ENCODE results near the gene COL6A2. TPM values are rescaled to one million over a fixed set of nuclear protein-coding genes. Genes with fewer than 3 reads are reported as not detected.
A peak's percentile ranks its signal among the peaks of the same experiment; 100 is the strongest.

Gene COL6A2
- total RNA-seq: 100 to 1,000 TPM in 1 of 8 experiments, 10 to 100 TPM in 1, 1 to 10 TPM in 6; 2.6 to 153 (median 5.0) TPM

GRCh38 chr21:46097336-46098293, at the start of gene COL6A2:
Gene COL6A2 (plus strand): TSS chr21:46098112.
- Histone ChIP-seq H3K27ac (no peak within 1 kb of the TSS), H3K4me1 (replicated peaks in 1 of 2) (peaks cover 0 to 13% of the 10 kb centered on the region in 2 donors), H3K4me3 (peak within 1 kb of the TSS; percentile 27 to 69 (median 42))
- in situ Hi-C loops (cut with MboI; ENCODE audit: low pct_unique_long_range_greater_than_20kb in 2 of 9, low sequenced_read_pairs in 9 of 9, unreplicated experiment in 9 of 9): no loop called here
- peak; percentile 57 to 93 (median 75) for ATAC-seq (replicated peaks in 6 of 8)
- 100% methylated on average over 1 of the region's 83 CpGs; no CpG with 5 or more reads in 9 of the 10 experiments for WGBS, 10 experiments

DNA sequence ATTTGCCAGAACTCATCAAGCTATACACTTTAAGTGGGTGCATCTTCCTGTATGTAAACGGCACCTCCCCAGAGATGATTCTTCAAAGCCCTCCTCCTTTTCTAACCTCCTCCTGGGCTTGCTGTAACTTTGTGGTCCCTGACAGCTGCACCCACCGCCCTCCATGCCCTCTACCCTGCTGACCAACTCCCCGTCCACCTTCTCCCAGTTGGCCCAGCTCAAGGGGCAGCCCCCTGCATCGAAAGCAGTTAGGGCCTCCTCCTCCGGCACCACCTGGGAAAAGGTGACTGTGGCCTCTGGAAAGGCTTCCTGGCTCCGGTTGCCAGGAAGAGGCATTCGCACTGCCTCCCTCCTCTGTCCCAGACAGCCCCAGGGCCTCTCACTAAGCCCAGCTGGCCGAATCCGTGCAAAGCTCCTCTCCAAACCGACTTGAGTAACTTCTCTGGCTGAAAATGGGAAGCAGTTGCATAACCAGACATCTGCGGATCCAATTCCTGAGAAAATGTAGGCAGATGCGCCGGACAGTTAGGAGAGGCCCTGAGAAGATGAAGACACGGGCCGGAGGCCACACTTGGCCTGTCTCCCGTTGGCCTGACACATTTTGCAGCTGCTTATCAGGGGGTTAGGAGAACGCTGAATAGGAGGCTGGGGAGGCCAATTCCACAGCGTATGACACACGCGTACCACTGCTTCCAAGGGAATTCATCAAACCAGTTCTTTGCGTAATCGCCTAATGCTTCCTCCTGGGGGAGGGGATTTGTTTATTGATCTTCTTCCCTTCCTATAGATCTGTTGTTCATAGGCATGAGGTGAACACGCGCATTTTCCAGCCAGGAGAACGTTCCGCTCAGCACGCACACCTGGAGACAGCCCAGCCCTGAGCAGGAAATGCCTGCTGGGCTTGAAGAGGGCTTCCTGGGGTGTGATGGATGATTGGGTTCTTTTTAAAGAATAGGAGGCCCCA, 48.7 kb upstream of the COL6A2 start:
- in situ Hi-C loops (cut with MboI; ENCODE audit: low pct_unique_long_range_greater_than_20kb in 2 of 9, low sequenced_read_pairs in 9 of 9, unreplicated experiment in 9 of 9): no loop called here
- peaks cover 10 to 13% of the 10 kb centered on the region in 2 donors for H3K4me1 ChIP-seq (replicated peaks in 1 of 2)
- peak overlapping the region in 1 of 2 donors; percentile 58 for H3K27ac ChIP-seq
- peak; percentile 48 to 96 (median 70) for ATAC-seq (replicated peaks in 6 of 8)
- 0 to 82% (median 50%) methylated on average over 2 to 19 of the region's 27 CpGs; no CpG with 5 or more reads in 3 of the 10 experiments for WGBS, 10 experiments
- no peak overlapping the region for H3K4me3 ChIP-seq

GRCh38 chr21:46049890-46050667, 47.8 kb upstream of the COL6A2 start:
- ATAC-seq (replicated peaks in 6 of 8): peak in 1 of 8 experiments; percentile 15
- in situ Hi-C loops (cut with MboI; ENCODE audit: low pct_unique_long_range_greater_than_20kb in 2 of 9, low sequenced_read_pairs in 9 of 9, unreplicated experiment in 9 of 9): no loop called here
- Histone ChIP-seq H3K4me1 (replicated peaks in 1 of 2) (peaks cover 10 to 13% of the 10 kb centered on the region in 2 donors), H3K27ac (peak overlapping the region in 1 of 2 donors; percentile 58), H3K4me3 (no peak overlapping the region)
- 0 to 100% (median 95%) methylated on average over 1 to 8 of the region's 33 CpGs; no CpG with 5 or more reads in 4 of the 10 experiments for WGBS, 10 experiments

DNA sequence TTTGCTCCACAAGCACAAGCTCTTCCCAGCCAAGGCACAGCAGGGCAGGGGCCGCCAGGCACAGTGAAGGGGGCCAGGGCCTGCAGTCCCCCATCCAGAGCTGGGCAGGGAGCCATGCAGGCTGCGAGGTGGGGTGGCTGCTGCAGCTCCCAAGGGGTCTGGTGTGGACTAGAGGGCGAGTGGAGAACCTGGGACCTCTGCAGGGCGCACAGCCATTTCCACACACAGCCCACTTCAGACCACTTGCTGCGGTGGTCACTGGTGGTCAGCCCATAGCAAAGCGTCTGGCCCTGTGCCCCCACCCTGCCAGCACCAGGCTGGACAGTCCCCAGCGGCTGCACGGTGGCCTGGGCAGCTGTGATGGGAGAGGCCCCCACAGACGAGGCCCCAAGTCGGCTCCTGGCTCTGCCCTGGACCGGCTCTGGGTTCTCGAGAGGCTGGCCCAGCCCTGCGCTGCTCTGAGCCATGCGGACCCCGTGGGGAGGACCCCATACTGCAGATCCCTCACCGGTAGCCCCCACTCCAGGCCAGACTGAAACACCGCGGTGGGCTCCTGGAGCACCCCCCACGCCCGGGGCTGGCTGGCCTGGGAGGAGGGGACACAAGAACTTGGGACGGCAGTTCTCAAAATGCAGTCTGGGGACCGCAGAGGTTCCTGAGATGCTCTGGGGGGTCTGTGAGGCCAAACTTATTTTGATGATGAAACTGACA, 47.1 kb upstream of the COL6A2 start:
- Histone ChIP-seq H3K4me1 (replicated peaks in 1 of 2) (peaks cover 14 to 18% of the 10 kb centered on the region in 2 donors), H3K27ac (no peak overlapping the region), H3K4me3 (no peak overlapping the region)
- in situ Hi-C loops (cut with MboI; ENCODE audit: low pct_unique_long_range_greater_than_20kb in 2 of 9, low sequenced_read_pairs in 9 of 9, unreplicated experiment in 9 of 9): no loop called here
- WGBS, 10 experiments: 95 to 100% (median 100%) methylated on average over 2 to 6 of the region's 22 CpGs; no CpG with 5 or more reads in 7 of the 10 experiments
- ATAC-seq (replicated peaks in 6 of 8): no peak

- H3K4me3 ChIP-seq: no peak overlapping the region
- WGBS, 10 experiments: 11 to 100% (median 87%) methylated on average over 1 to 12 of the region's 16 CpGs; no CpG with 5 or more reads in 2 of the 10 experiments
- ATAC-seq (replicated peaks in 6 of 8): no peak
- in situ Hi-C loops (cut with MboI; ENCODE audit: low pct_unique_long_range_greater_than_20kb in 2 of 9, low sequenced_read_pairs in 9 of 9, unreplicated experiment in 9 of 9): no loop called here
- H3K4me1 ChIP-seq (replicated peaks in 1 of 2): peaks cover 19 to 23% of the 10 kb centered on the region in 2 donors
- no peak overlapping the region for H3K27ac ChIP-seq
Observed at GRCh38 chr21:46051379-46051770, 46.5 kb upstream of the COL6A2 start.

DNA sequence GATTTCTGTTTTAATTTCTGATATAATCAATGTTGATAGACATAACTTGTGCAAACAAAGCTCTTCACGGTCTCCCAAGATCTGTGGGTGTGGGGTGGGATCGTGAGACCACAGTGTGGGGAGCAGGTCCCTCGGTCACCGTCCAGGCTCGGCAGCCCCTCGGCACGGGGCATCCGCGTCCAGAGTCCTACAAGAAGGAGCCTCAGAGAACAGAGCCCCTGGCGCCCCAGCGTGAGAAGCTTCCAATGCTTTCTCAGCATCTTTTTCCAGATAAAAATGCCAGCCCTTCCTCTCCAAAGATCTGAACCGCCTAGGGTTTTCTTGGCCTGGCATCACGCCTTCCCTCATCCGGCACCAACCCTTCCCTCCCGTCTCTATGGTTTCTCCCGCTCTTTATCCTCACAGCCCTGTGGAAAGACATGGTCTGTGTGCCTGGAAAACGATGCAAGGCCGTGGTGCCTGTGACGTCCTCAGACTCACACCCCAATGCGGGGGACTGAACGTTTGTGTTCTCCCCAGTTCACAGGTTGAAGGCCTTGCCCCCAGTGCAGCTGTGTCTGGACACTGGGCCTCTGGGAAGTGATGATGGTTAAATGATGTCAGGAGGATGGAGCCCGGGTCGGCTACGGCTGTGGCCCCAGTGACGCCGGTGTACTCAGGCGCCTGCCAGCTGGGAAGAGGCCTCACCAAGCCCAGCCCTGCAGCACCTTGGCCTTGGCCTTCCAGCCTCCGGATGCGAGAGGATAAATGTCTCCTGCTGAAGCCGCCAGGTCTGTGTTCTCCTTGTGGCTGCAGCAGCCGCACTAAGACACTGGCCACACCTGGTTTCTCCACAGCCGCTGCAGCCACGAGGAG, 45.9 kb upstream of the COL6A2 start:
- H3K4me3 ChIP-seq: no peak overlapping the region
- ATAC-seq (replicated peaks in 6 of 8): no peak
- H3K27ac ChIP-seq: no peak overlapping the region
- H3K4me1 ChIP-seq (replicated peaks in 1 of 2): peaks cover 24 to 26% of the 10 kb centered on the region in 2 donors
- WGBS, 10 experiments: 40 to 95% (median 89%) methylated on average over 1 to 15 of the region's 33 CpGs; no CpG with 5 or more reads in 2 of the 10 experiments
- in situ Hi-C loops (cut with MboI; ENCODE audit: low pct_unique_long_range_greater_than_20kb in 2 of 9, low sequenced_read_pairs in 9 of 9, unreplicated experiment in 9 of 9): no loop called here

DNA sequence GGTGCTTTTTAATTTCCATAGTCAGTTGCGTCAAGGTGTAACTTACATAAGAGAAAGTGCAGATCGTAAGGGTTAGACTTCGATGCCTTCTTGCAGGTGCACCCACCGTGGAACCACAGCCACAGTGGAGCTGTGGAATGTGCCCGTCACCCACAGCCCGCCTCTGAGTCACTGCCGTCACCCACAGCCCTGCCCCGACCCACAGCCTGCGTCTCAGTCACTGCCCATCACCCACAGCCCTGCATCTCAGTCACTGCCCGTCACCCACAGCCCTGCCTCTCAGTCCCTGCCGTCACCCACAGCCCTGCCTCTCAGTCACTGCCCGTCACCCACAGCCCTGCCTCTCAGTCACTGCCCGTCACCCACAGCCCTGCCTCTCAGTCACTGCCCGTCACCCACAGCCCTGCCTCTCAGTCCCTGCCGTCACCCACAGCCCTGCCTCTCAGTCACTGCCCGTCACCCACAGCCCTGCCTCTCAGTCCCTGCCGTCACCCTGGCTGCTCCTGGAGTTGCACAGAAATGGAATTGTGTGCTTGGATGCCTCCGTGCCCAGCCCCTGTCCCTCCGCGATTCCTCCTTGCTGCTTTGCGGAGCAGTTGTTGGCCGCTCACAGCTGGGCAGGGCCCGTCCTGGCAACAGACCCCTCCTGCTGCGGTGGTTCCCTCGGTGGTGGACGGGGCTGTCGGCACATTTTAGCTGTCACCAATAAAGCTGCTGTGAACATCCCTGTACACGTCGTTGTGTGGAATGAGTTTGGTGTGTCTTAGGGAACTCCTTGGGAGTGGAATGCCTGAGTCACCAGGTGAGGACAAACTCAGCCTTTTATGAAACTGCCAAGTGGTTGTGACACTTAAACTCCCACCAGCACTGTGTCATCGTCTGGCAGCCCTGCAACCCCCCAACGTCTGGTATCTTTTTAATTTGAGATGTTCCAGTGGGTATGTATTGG, 44.9 kb upstream of the COL6A2 start:
- Histone ChIP-seq H3K4me3 (no peak overlapping the region), H3K27ac (no peak overlapping the region), H3K4me1 (replicated peaks in 1 of 2) (peaks cover 24 to 26% of the 10 kb centered on the region in 2 donors)
- peak in 1 of 8 experiments; percentile 54 for ATAC-seq (replicated peaks in 6 of 8)
- 8 to 93% (median 84%) methylated on average over 2 to 17 of the region's 31 CpGs; no CpG with 5 or more reads in 4 of the 10 experiments for WGBS, 10 experiments
- in situ Hi-C loops (cut with MboI; ENCODE audit: low pct_unique_long_range_greater_than_20kb in 2 of 9, low sequenced_read_pairs in 9 of 9, unreplicated experiment in 9 of 9): no loop called here

DNA sequence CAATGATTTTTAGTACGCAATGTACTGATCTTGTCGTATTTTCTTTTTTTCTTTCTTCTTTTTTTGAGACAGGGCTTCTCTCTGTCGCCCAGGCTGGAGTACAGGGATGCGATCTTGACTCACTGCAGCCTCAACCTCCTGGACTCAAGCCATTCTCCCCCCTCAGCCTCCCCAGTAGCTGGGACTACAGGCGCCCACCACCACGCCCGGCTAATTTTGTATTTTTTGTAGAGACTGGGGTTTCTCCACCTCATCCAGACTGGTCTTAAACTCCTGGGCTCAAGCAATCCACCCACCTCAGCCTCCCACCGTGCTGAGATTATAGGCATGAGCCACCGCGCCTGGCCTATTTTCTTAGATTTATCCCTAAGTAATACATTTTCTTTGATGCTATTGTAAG, 43.9 kb upstream of the COL6A2 start:
- in situ Hi-C loops (cut with MboI; ENCODE audit: low pct_unique_long_range_greater_than_20kb in 2 of 9, low sequenced_read_pairs in 9 of 9, unreplicated experiment in 9 of 9): no loop called here
- Histone ChIP-seq H3K4me3 (no peak overlapping the region), H3K27ac (no peak overlapping the region), H3K4me1 (replicated peaks in 1 of 2) (peaks cover 24 to 26% of the 10 kb centered on the region in 2 donors)
- ATAC-seq (replicated peaks in 6 of 8): no peak
- 53 to 100% (median 93%) methylated on average over 1 to 10 of the region's 10 CpGs; no CpG with 5 or more reads in 1 of the 10 experiments for WGBS, 10 experiments

GRCh38 chr21:46054451-46054881, 43.4 kb upstream of the COL6A2 start:
- H3K4me3 ChIP-seq: no peak overlapping the region
- ATAC-seq (replicated peaks in 6 of 8): peak in 5 of 8 experiments; percentile 15 to 70 (median 25)
- no peak overlapping the region for H3K27ac ChIP-seq
- 0 to 80% (median 73%) methylated on average over 1 to 5 of the region's 12 CpGs; no CpG with 5 or more reads in 5 of the 10 experiments for WGBS, 10 experiments
- in situ Hi-C loops (cut with MboI; ENCODE audit: low pct_unique_long_range_greater_than_20kb in 2 of 9, low sequenced_read_pairs in 9 of 9, unreplicated experiment in 9 of 9): no loop called here
- peaks cover 21 to 22% of the 10 kb centered on the region in 2 donors for H3K4me1 ChIP-seq (replicated peaks in 1 of 2)

GRCh38 chr21:46055863-46056281, 42.0 kb upstream of the COL6A2 start:
- WGBS, 10 experiments: 10 to 43% (median 30%) methylated on average over 2 to 6 of the region's 23 CpGs; no CpG with 5 or more reads in 5 of the 10 experiments
- ATAC-seq (replicated peaks in 6 of 8): peak in 5 of 8 experiments; percentile 43 to 56 (median 52)
- no peak overlapping the region for H3K27ac ChIP-seq
- peaks cover 14 to 16% of the 10 kb centered on the region in 2 donors for H3K4me1 ChIP-seq (replicated peaks in 1 of 2)
- in situ Hi-C loops (cut with MboI; ENCODE audit: low pct_unique_long_range_greater_than_20kb in 2 of 9, low sequenced_read_pairs in 9 of 9, unreplicated experiment in 9 of 9): no loop called here
- H3K4me3 ChIP-seq: no peak overlapping the region
